Stimulated activated naive CD8-positive, alpha-beta T cell treated with anti-CD3 and anti-CD28 coated beads, Interleukin-15, amount 100 ng/mL, for 72 hours (primary cell): ENCODE results near the gene ID1.
"Not testable (repeated sequence)": the region's sequence is repeated elsewhere in the genome, so short reads cannot be mapped to it uniquely, and the experiment has no call there.

Source experiments
- ATAC-seq: fragments of 150-1000 bp; cut with Tn5 transposase; 2 replicates; pipeline ENCODE4 v1.10.0; 2021; ENCODE audit warnings: mild to moderate bottlenecking, moderate library complexity
- DNase-seq, 2 donors: peaks; one replicate each; pipeline ENCODE4 v3.0.0; 2021 to 2022
- H3K27ac Mint-ChIP-seq, 2 donors: one replicate each; pipeline ENCODE4 v1.8.0; 2022; ENCODE audit warnings: mild to moderate bottlenecking in 2 of 2, mixed read lengths in 2 of 2, moderate library complexity in 2 of 2
- H3K27me3 Mint-ChIP-seq: one replicate; pipeline ENCODE4 v1.8.0; 2022; ENCODE audit warnings: mixed read lengths
- H3K4me1 Mint-ChIP-seq: one replicate; pipeline ENCODE4 v1.8.0; 2022; ENCODE audit warnings: mild to moderate bottlenecking, mixed read lengths
- H3K4me3 Mint-ChIP-seq, 2 donors: one replicate each; pipeline ENCODE4 v1.8.0; 2022; ENCODE audit warnings: mild to moderate bottlenecking in 2 of 2, mixed read lengths in 2 of 2, moderate library complexity in 1 of 2
- H3K9me3 Mint-ChIP-seq, 2 donors: one replicate each; pipeline ENCODE4 v1.8.0; 2022; ENCODE audit warnings: mixed read lengths in 2 of 2

Gene ID1

GRCh38 chr20:31570021-31570463 lies 35.0 kb upstream of the ID1 start:
- ATAC-seq = no peak
- H3K4me3 Mint-ChIP-seq = no peak overlapping the region
- H3K9me3 Mint-ChIP-seq = no peaks in the 10 kb centered on the region
- H3K4me1 Mint-ChIP-seq = peaks cover 61% of the 10 kb centered on the region
- H3K27me3 Mint-ChIP-seq = no peaks in the 10 kb centered on the region
- H3K27ac Mint-ChIP-seq = no peak overlapping the region
- no peak for DNase-seq

- no peaks in the 10 kb centered on the region for H3K27me3 Mint-ChIP-seq
- H3K9me3 Mint-ChIP-seq = no peaks in the 10 kb centered on the region
- peaks cover 58% of the 10 kb centered on the region for H3K4me1 Mint-ChIP-seq
- no peak overlapping the region for H3K4me3 Mint-ChIP-seq
- H3K27ac Mint-ChIP-seq = no peak overlapping the region
- no peak for DNase-seq
- no peak for ATAC-seq
Measured at GRCh38 chr20:31570735-31571617, 34.1 kb upstream of the ID1 start.

GRCh38 chr20:31572042-31572700 lies 32.9 kb upstream of the ID1 start:
- no peaks in the 10 kb centered on the region for H3K27me3 Mint-ChIP-seq

GRCh38 chr20:31572701-31573554 lies 32.2 kb upstream of the ID1 start:
- Mint-ChIP-seq H3K4me3 (peak overlapping the region; percentile 86 to 95), H3K9me3 (no peaks in the 10 kb centered on the region), H3K27ac (peak overlapping the region; percentile 88 to 98), H3K27me3 (no peaks in the 10 kb centered on the region), H3K4me1 (peaks cover 45% of the 10 kb centered on the region)
- peak; percentile 80 to 82 for DNase-seq
- ATAC-seq = peak; percentile 92

More at GRCh38 chr20:31572042-31572700, 32.9 kb upstream of the ID1 start:
- peak in 1 of 2 donors; percentile 34 for DNase-seq
- H3K4me3 Mint-ChIP-seq = peak overlapping the region; percentile 86 to 95
- H3K4me1 Mint-ChIP-seq = peaks cover 53% of the 10 kb centered on the region
- ATAC-seq = peak; percentile 10
- no peaks in the 10 kb centered on the region for H3K9me3 Mint-ChIP-seq
- peak overlapping the region; percentile 86 to 98 for H3K27ac Mint-ChIP-seq

GRCh38 chr20:31573555-31574321 lies 31.4 kb upstream of the ID1 start:
- Mint-ChIP-seq H3K4me1 (peaks cover 40% of the 10 kb centered on the region), H3K27me3 (no peaks in the 10 kb centered on the region), H3K9me3 (no peaks in the 10 kb centered on the region), H3K4me3 (peak overlapping the region; percentile 86 to 95), H3K27ac (peak overlapping the region; percentile 77 to 88)
- no peak for DNase-seq
- peak; percentile 4 for ATAC-seq

GRCh38 chr20:31574986-31575385 lies 30.1 kb upstream of the ID1 start:
- not testable (repeated sequence) for ATAC-seq, H3K27me3 Mint-ChIP-seq, H3K9me3 Mint-ChIP-seq, DNase-seq, H3K4me3 Mint-ChIP-seq
- Mint-ChIP-seq H3K4me1 (peaks cover 28% of the 10 kb centered on the region), H3K27ac (peak overlapping the region in 1 of 2 donors; percentile 12)

GRCh38 chr20:31576751-31577150 lies 28.3 kb upstream of the ID1 start:
- Mint-ChIP-seq H3K27ac (no peak overlapping the region), H3K9me3 (no peaks in the 10 kb centered on the region), H3K4me3 (no peak overlapping the region), H3K27me3 (no peaks in the 10 kb centered on the region), H3K4me1 (peaks cover 28% of the 10 kb centered on the region)
- DNase-seq (no peak), ATAC-seq (no peak)

- DNase-seq (no peak), ATAC-seq (no peak)
- H3K4me1 Mint-ChIP-seq = peaks cover 25% of the 10 kb centered on the region
- H3K27ac Mint-ChIP-seq = peak overlapping the region in 1 of 2 donors; percentile 34
- peak overlapping the region; percentile 49 to 53 for H3K4me3 Mint-ChIP-seq
- H3K27me3 Mint-ChIP-seq = no peaks in the 10 kb centered on the region
- H3K9me3 Mint-ChIP-seq = no peaks in the 10 kb centered on the region
Measured at GRCh38 chr20:31577194-31577593, 27.9 kb upstream of the ID1 start.

GRCh38 chr20:31578448-31579138 lies 26.5 kb upstream of the ID1 start:
- H3K27me3 Mint-ChIP-seq = no peaks in the 10 kb centered on the region

GRCh38 chr20:31579245-31579644 lies 25.8 kb upstream of the ID1 start:
- ATAC-seq (no peak), DNase-seq (no peak)
- H3K4me1 Mint-ChIP-seq = peaks cover 7% of the 10 kb centered on the region
- H3K4me3 Mint-ChIP-seq = no peak overlapping the region
- no peaks in the 10 kb centered on the region for H3K27me3 Mint-ChIP-seq
- no peak overlapping the region for H3K27ac Mint-ChIP-seq
- H3K9me3 Mint-ChIP-seq = no peaks in the 10 kb centered on the region

More at GRCh38 chr20:31578448-31579138, 26.5 kb upstream of the ID1 start:
- ATAC-seq = peak; percentile 43
- H3K4me3 Mint-ChIP-seq = no peak overlapping the region
- no peaks in the 10 kb centered on the region for H3K9me3 Mint-ChIP-seq
- H3K4me1 Mint-ChIP-seq = peaks cover 13% of the 10 kb centered on the region
- DNase-seq = no peak
- H3K27ac Mint-ChIP-seq = peak overlapping the region in 1 of 2 donors; percentile 63

- not testable (repeated sequence) for H3K27ac Mint-ChIP-seq, H3K27me3 Mint-ChIP-seq, H3K4me3 Mint-ChIP-seq, DNase-seq, H3K4me1 Mint-ChIP-seq, H3K9me3 Mint-ChIP-seq, ATAC-seq
Measured at GRCh38 chr20:31579941-31580651, 25.0 kb upstream of the ID1 start.

GRCh38 chr20:31580706-31581105 lies 24.4 kb upstream of the ID1 start:
- Mint-ChIP-seq H3K27ac (no peak overlapping the region), H3K4me1 (peaks cover 6% of the 10 kb centered on the region), H3K4me3 (no peak overlapping the region), H3K27me3 (peaks cover 6% of the 10 kb centered on the region), H3K9me3 (no peaks in the 10 kb centered on the region)
- no peak for DNase-seq
- ATAC-seq = no peak

- DNase-seq (no peak), ATAC-seq (no peak)
- Mint-ChIP-seq H3K4me3 (no peak overlapping the region), H3K9me3 (no peaks in the 10 kb centered on the region), H3K27ac (no peak overlapping the region), H3K27me3 (peaks cover 11% of the 10 kb centered on the region), H3K4me1 (peaks cover 6% of the 10 kb centered on the region)
Measured at GRCh38 chr20:31581391-31581790, 23.7 kb upstream of the ID1 start.
